Lower leg skin (tissue), 3 donors: ENCODE measurements around the gene UBLCP1.
"Not testable (repeated sequence)": the region's sequence is repeated elsewhere in the genome, so short reads cannot be mapped to it uniquely, and the experiment has no call there.

Experiments used
- POLR2A ChIP-seq, 2 donors: fragments of 450-650 bp; IDR thresholded peaks; one replicate each; pipeline ENCODE4 v1.6.1; 2016 to 2017; ENCODE audit warnings: antibody characterized with exemption in 2 of 2, mild to moderate bottlenecking in 1 of 2, moderate library complexity in 1 of 2
- TF ChIP-seq, protein P1 (sequence below), 3 donors: fragments of 450-650 bp; IDR thresholded peaks; one replicate each; pipeline ENCODE4 v1.5.1; 2016; ENCODE audit warnings: antibody characterized with exemption in 3 of 3, mild to moderate bottlenecking in 3 of 3, moderate library complexity in 2 of 3

DNA sequence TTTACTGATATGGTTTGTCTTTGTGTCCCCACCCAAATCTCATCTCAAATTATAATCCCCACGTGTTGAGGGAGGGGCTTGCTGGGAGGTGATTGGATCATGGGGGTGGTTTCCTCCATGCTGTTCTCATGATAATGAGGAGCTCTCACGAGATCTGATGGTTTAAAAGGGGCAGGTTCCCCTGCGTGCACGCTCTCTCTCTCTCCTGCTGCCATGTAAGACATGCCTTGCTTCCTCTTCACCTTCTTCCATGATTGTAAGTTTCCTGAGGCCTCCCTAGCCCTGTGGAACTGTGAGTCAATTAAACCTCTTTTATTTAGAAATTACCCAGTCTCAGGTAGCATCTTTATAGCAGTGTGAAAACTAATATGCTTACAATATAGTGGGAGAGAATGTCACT lies 2.9 kb upstream of the UBLCP1 start:
- TF ChIP-seq, protein P1, sequence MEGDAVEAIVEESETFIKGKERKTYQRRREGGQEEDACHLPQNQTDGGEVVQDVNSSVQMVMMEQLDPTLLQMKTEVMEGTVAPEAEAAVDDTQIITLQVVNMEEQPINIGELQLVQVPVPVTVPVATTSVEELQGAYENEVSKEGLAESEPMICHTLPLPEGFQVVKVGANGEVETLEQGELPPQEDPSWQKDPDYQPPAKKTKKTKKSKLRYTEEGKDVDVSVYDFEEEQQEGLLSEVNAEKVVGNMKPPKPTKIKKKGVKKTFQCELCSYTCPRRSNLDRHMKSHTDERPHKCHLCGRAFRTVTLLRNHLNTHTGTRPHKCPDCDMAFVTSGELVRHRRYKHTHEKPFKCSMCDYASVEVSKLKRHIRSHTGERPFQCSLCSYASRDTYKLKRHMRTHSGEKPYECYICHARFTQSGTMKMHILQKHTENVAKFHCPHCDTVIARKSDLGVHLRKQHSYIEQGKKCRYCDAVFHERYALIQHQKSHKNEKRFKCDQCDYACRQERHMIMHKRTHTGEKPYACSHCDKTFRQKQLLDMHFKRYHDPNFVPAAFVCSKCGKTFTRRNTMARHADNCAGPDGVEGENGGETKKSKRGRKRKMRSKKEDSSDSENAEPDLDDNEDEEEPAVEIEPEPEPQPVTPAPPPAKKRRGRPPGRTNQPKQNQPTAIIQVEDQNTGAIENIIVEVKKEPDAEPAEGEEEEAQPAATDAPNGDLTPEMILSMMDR (IDR thresholded peaks at IDR 0.05): not testable (repeated sequence)
- not testable (repeated sequence) for TF ChIP-seq POLR2A (IDR thresholded peaks at IDR 0.05)
